Activated CD4-positive, alpha-beta T cell treated with anti-CD3 and anti-CD28 coated beads, Interleukin-2, amount 50 U/mL, for 1 hour (primary cell): ENCODE results near the gene ANKS3.

Experiments
- DNase-seq: peaks from one replicate; pipeline ENCODE4 v3.0.0-alpha.2; 2020

Gene ANKS3

DNA sequence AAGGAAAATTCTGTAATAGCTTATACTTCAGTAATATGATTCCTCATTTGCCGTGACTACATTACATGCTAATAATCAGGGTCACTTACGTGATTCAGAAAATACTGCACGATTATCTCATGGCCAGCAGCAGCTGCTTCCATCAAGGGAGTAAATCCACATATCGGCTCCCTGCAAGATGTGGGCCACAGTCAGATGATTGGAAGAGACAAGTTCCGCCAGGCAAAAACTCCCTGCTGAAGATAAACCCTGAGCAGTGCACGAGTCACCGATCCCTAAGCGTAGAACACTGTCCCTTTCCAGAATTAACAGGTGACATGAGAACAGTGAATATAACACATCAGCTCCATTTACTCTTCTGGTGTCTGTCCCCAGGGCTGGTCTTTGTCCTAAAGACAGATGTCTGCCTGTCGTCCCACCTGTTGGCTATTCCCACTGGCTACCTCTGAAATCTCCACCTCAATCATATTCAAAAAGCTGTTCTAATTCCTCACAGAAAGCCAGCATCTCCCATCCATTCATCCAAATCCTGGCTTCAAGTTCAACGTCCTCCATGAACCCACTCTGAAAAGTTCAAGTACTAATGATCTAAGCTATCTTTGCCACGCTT, 9.3 kb downstream of the ANKS3 start:
- DNase-seq: no peak

GRCh38 chr16:4723071-4723767, 10.9 kb downstream of the ANKS3 start:
- DNase-seq: no peak

GRCh38 chr16:4718466-4718865, 15.6 kb downstream of the ANKS3 start:
- no peak for DNase-seq

DNA sequence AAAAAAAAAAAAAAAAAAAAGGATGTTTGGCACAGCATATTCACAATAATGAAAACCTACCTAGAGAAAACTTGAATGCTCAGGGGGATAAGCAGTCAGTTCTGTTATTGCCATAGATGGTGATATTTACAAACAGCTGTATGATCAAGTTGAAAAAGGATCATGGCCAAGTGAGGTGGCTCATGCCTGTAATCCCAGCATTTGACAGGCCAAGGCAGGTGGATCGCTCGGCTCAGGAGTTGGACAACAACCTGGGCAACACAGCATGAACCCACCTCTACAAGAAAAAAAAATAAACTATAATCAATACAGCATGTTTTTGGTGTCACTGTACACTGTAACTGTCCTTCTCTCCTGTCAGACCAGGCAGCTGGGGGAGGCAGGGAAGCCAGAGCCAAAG, 19.1 kb downstream of the ANKS3 start:
- DNase-seq: no peak

GRCh38 chr16:4713663-4714501, 20.2 kb downstream of the ANKS3 start:
- no peak for DNase-seq

GRCh38 chr16:4709481-4709880, 24.6 kb downstream of the ANKS3 start:
- DNase-seq: no peak

DNA sequence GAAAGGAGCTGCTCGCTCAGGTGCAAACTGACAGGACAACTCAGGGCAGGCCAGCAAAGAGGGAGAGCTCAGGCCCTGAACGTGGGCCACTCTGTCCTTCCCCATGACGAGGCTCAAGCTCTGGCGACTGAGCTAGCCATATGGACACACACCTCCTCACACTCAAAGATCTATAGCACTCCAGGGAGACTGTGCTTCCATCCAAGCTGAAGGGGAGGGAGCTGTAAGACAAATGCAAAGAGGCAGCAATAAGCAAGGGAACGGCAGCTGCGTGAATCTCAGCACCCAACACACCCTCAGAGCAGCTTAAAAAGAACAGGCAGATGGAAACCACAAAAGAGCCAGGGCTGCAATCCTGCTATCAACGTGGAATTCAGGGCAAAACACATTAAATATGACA, 27.2 kb downstream of the ANKS3 start:
- DNase-seq: no peak

GRCh38 chr16:4704913-4705312, 29.2 kb downstream of the ANKS3 start:
- no peak for DNase-seq

GRCh38 chr16:4704491-4704890, 29.6 kb downstream of the ANKS3 start:
- no peak for DNase-seq

DNA sequence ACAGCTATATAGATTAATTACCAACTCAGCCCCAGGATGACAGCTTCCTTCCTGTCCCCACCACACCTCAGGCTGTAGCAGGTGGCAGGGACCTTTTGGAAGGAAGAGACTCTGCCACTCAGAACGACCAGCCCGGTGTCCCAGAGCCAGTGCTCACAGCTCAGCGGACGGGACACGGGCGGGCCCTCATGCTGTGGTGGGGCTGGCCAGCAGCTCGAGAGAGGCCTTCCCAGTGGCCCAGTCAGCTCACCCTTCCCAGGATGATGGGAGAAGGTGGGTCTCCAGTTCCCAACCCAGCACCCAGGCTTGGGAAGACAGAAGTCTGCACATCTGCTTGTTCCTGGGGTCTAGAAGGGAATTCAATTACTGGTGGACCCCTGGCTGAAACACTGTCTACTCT, 30.2 kb downstream of the ANKS3 start:
- DNase-seq: no peak

- no peak for DNase-seq
Measured at GRCh38 chr16:4702466-4702808, 31.6 kb downstream of the ANKS3 start.

GRCh38 chr16:4701791-4702465, 32.1 kb downstream of the ANKS3 start:
- no peak for DNase-seq

DNA sequence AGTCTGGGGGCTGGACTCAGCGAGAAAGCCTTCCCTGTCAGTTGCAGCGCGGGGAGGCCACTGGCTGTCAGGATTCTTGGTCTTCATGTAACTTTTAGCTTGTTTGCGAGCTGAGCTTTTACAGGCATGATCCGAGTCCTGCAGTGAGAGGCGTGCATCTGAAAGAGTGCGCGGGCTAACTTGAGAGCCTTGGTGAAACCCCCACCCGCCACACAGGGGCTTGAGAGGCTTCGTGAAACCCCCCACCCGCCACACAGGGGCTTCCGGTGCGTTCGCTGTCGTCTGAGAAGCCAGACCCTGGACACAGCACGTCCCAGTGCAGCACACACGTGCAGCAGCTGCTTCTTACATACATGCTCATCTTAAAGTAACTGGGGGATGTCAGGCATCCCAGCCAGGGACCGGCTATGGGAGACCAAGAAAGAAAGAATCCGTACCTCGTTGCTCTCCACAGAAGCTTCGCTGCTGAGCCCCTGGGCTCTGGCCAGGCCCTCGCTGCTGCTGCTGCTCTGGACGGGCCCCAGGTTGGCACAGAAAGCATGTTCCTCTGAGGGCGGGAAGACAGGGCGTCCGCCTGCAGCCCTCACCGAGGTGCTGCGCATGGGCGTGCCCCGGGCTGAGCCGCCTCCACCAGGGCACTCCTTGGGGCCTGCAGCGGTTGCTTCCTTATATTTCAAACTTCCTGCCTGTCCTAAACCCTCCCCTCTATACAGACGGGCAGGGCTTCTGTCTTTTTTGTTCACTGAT, 32.9 kb downstream of the ANKS3 start:
- no peak for DNase-seq

GRCh38 chr16:4700380-4700996, 33.6 kb downstream of the ANKS3 start:
- no peak for DNase-seq

GRCh38 chr16:4699046-4699556, 35.0 kb downstream of the ANKS3 start:
- no peak for DNase-seq

- DNase-seq: no peak
Measured at GRCh38 chr16:4698321-4699045, 35.6 kb downstream of the ANKS3 start.

DNA sequence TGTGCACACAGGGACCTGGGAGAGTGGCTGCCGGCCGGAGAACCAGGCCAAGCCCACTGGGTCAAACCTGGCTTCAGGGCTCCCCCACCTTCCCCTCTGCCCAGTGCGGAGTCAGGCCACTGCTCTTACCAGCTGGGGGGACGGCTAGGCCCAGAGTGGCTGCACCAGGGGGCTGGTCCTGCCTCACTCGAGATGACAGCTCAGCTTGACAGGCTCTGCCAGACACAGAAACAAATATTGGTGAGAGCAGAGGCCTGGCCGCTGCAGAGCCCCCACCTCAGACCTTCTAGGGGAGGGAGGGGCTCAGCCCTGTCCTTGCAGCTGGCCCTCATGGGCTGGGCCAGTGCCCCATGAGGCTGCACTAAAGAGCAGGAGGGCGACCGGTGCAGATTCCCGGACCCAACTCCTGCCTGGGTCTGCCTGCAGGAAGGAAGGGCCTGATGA, 36.2 kb downstream of the ANKS3 start:
- DNase-seq: no peak

- no peak for DNase-seq
Measured at GRCh38 chr16:4696905-4697847, 36.9 kb downstream of the ANKS3 start.

DNA sequence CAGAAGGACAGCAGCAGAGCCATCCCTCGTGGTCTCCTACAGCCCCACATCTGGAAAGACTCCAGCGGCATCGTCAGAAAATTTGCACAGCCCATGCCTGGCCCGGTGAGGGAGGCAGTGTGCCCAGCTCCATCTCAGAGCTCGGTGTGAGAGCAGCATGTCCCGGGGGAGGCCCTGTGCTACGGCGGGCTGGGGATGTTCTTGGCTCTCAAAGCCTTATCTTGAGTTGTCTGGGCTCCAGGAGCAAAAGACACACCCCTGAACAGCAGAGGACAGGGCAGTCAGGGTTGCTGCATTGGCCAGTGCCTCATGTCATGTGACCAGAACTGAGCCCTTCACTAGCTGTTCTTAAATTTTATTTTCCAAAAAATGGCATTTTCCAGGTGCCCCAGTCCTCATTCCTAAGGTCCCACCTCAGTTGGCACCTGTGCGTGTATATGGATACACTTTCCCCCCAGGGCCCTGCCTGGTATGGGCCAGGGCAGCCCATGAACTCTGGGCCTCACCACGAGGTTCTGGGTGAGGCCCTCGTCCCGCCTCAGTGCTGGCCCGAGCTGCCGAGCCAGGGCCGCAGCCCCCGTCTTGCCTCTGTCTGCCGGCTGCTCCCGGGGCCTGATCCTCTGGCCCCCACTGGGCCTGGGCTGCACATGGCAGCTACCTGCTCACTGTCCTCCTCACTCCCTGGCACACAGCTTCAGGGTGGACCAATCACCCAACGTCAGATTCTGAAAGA, 37.7 kb downstream of the ANKS3 start:
- DNase-seq: no peak
